Subcutaneous adipose tissue (tissue), 4 donors: ENCODE data around the gene ATP9A. TPM values are rescaled to one million over a fixed set of nuclear protein-coding genes. Genes with fewer than 3 reads are reported as not detected.

Experiments used
- total RNA-seq, 4 donors: library from RNA; depleted of rRNA; stranded (reverse); fragments of >200 nt; gene quantifications; one replicate each; pipeline ENCODE4 v1.1.0, GENCODE V29; 2016
- TF ChIP-seq, protein P1 (sequence below): fragments of 450-650 bp; IDR thresholded peaks from one replicate; pipeline ENCODE4 v1.5.1; 2016; ENCODE audit warnings: low read depth, mild to moderate bottlenecking, control low read depth, antibody characterized with exemption, moderate library complexity

The ATP9A gene
- total RNA-seq, 4 donors from 2014 or later, result 77.2 to 128 (median 88.6) TPM

GRCh38 chr20:51740838-51741237, 27.4 kb downstream of the ATP9A start:
- TF ChIP-seq, protein P1, sequence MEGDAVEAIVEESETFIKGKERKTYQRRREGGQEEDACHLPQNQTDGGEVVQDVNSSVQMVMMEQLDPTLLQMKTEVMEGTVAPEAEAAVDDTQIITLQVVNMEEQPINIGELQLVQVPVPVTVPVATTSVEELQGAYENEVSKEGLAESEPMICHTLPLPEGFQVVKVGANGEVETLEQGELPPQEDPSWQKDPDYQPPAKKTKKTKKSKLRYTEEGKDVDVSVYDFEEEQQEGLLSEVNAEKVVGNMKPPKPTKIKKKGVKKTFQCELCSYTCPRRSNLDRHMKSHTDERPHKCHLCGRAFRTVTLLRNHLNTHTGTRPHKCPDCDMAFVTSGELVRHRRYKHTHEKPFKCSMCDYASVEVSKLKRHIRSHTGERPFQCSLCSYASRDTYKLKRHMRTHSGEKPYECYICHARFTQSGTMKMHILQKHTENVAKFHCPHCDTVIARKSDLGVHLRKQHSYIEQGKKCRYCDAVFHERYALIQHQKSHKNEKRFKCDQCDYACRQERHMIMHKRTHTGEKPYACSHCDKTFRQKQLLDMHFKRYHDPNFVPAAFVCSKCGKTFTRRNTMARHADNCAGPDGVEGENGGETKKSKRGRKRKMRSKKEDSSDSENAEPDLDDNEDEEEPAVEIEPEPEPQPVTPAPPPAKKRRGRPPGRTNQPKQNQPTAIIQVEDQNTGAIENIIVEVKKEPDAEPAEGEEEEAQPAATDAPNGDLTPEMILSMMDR, result no peak

- TF ChIP-seq, protein P1, result no peak
Measured at GRCh38 chr20:51739722-51740249, 28.4 kb downstream of the ATP9A start.

- TF ChIP-seq, protein P1, result no peak
Measured at GRCh38 chr20:51738877-51739447, 29.2 kb downstream of the ATP9A start.

DNA sequence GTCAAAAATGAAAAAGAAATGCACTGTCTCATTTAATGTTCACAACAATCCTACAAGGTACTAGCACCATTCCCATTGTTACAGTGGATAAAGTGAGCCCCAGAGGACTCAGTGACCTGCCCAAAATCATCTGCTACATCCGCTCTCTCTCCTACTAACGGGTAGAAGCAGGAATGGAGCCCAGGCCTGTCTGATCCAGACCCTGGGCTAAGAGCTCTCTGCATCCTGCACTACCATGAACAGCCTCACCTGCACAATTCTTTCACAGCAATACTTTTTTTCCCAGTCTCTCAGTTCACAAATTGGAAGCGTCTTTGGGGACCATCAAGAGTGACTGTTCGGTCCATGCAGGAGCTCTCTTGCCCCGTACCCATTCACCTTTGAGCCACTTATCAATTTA, 31.2 kb downstream of the ATP9A start:
- TF ChIP-seq, protein P1, result no peak

DNA sequence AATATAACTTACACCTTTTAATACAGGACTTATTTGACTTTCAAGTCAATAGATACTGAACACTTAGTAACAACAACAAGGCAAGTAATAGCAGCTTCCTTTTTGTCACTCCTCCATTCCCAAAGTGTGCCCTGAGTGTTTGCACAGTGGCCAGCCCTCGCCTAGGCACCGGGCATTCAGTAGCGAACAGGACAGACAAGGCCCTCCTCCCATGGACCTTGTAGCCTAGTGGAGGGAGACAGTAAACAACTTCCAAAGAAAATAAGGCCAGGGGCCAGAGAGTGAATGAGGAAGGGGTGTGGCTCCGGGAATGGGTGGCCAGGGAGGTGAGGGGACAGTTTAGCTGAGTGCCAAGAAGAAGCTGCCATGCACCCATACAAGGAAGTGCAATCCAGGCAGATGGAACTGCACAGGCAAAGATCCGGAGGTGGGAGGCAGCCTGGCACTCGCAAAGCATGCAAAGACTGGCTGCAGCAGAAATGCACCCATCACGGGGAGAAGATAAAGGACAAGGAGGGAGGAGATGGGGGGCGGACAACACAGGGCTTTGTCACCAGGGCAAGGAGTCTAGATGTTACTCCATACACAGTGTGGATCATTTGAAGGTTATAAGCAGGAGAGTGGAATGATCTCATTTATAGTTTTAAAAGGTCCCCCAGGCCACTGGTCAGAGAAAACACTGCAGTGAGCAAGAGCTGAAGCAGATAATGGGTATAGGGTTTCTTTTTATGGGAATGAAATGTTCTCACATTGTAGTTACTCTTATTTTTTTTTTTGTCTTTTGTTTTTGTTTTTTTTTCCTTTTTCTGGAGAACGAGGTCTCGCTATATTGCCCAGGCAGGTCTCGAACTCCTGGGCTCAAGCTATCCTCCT, 32.2 kb downstream of the ATP9A start:
- TF ChIP-seq, protein P1, result no peak

- TF ChIP-seq, protein P1, result no peak
Measured at GRCh38 chr20:51734876-51735720, 33.1 kb downstream of the ATP9A start.
